Activated T-cell treated with anti-CD3 and anti-CD28 coated beads for 1 hour (primary cell): Measurements from ENCODE around the gene PFKM.

Experiments used
- DNase-seq: peaks from one replicate; pipeline ENCODE4 v3.0.0-alpha.2; 2020; ENCODE audit warnings: low read depth

The PFKM gene

DNA sequence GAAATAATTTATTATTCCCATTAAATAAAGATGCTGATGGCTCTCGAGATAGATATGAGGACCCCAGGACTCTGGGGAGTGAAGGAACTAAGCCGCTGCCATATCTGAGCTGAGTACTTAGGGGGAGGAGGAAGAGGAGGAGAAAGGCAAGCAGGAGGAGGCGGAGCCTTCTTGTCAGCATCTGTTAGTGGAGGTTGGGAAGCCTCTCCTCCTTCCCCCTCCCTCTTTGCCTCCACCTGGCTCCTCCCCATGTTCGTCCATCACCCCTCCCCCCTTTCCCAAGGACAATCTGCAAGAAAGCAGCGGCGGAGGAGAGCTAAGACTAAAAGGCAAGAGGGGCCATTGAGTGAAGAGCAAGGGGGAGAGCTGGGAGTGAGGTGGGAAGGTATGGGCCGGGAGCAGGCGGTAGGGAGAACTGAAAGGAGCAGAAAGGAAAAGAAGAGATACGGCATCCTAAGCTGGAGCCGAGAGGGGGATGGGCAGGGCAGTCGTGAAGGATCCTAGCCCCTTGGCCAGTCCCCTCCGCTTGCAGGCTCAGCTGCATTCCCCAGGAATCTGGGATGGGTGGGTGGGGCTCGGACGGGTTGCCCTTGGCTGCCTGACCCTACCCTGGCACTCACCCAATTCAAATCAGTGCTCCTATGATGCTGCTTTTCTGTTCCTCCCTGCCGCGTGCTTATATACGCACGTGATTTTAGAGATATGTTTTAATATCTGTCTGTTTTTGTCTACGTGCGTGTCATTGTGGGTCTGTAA lies at the start of gene PFKM:
TSS of gene PFKM (plus strand) at position 287 of the 756 bp plus-strand sequence. CDS start 3,411 bp downstream, outside the sequence.
- DNase-seq = peak; percentile 31

DNA sequence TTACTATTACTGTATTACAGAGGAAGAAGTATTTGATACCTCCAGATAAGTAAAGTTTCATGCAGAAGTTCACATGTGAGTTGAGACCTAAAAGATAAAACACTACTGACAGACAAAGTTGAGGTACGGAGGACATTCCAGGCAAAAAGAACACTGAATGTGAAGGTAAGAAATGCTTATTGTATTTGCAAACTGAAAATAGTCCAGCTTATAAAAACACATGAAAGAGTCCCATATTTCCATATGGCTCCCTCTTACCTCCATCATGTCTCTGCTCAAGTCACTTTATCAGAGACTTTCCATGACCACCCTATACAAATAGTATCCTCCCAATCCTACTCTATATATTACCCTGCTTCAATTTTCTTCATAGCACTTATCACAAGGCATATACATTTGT lies 49.1 kb upstream of the PFKM start:
- DNase-seq = no peak

DNA sequence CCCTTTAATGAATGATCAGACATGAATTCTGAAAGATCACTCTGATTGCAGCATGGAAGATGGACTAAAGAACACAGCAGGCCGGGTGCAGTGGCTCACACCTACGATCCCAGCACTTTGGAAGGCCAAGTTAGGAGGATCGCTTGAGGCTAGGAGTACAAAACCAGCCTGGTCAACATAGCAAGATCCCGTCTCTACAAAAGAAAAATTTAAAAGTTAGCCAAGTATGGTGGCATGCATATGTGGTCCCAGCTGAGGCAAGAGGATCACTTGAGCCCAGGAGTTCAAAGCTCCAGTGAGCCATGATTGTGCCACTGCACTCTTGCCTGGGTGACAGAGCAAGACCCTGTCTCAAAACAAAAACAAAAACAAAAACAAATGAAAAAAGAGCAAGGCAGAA lies 48.4 kb upstream of the PFKM start:
- DNase-seq = no peak

DNA sequence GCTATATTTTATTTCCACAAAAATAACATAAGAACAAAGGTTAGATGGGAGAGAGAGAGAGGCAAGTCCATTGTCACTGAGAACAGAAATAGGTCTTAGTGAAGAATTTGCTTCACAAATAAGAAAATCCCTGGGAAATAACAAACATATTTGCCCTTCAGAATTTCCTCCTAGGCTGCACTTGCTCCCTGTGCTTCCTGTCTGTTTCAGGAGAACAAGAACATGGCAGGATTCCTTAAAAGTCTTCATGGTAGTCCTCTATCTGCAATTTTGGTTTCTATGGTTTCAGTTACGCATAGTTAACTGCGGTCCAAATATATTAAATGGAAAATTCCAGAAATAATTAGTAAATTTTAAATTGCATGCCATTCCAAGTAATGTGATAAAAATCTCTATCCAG lies 47.4 kb upstream of the PFKM start:
- no peak for DNase-seq

DNA sequence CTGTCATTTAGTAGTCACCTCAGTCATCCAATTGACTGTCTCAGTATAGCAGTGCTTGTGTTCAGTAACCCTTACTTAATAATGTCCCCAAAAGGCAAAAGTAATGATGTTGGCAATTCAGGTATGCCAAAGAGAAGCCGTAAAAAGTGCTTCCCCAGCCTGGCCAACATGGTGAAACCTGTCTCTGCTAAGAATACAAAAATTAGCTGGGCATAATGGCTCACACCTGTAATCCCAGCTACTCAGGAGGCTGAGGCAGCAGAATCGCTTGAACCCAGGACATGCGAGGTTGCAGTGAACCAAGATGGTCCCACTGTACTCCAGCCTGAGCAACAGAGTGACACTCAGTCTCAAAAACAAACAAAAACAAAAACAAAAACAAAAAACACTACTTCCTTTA lies 46.9 kb upstream of the PFKM start:
- no peak for DNase-seq

DNA sequence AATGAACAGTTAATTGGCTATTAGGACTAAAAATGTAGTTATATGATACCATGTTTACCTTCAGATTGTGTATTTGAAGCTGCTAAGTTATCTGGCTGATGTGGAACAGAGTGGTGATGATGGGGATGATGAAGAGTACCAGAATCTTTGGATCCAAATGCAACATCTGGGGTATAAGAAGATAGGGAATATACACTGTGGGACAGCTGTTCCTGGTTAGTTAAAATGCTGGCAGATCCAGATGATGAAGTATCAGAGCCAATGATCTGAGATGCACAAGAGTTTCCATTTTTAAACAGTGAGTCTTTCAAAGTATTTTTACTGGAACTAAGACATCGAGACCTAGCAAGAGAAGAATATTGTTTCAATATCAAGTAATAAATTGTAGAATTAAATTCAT lies 44.9 kb upstream of the PFKM start:
- DNase-seq = no peak

DNA sequence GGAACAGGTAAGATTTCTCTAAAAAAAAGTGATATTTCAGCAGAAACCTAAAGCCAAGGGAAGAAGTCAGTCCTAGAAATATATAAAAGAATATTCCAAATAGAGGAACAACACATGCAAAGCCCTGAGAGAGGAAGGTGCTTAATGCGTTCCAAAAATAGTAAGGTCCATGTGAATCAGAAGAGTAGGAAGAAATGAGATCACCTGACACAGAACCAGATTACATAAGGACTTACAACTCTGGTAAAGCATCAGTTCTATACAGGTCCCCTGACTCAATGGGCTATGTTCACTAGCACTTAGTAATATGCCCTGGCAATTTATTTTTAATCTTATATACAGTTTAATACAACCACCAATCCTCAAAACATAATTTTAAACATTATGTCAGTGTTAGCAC lies 43.3 kb upstream of the PFKM start:
- DNase-seq = no peak

DNA sequence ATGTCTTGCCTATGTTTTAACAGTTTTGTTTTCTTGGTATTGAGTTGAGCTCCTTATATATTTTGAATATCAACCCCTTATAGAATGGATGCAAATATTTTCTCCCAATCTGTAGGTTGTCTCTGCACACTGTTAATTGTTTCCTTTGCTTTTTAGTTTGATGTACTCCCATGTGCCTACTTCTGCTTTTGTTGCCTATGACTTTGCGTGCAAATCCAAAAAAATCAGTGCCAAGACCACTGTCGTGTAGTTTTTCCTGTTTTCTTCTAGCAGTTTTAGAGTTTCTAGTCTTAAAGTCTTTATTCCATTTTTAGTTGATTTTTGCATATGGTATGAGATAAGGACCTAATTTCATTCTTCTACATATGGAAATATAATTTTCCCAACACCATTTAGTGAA lies 42.1 kb upstream of the PFKM start:
- DNase-seq = no peak

DNA sequence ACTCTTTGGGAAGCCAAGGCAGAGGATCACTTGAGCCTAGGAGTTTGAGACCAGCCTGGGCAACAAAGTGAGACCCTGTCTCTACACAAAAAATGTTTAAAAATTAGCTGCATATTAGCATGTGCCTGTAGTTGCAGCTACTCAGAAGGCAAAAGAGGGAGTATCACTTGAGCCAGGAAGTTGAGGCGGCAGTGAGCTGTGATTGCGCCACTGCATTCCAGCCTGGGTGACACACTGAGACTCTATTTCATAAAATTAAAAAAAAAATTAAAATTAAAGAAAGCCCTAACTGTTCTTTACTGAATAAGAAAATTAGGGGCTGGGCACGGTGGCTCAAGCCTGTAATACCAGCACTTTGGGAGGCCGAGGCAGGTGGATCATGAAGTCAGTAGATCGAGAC lies 40.3 kb upstream of the PFKM start:
- DNase-seq = no peak

DNA sequence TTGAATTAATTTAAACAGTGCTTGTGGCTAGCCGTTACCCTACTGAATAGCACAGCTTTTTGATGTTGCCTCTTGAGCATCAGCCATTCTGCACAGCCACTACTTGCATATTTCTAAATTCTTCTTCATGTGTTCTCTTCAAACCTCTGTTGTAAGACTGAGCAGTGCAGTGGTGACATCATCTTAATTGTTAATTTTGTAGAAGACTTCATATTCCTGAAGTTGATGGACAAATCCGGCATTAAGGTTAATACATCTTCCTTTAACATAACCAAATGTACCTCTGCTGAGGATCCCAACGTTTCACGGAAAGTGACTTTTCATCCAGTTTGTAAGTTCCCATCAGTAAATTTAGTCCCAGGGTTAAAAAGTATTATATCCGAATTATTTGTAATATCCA lies 38.9 kb upstream of the PFKM start:
- DNase-seq = no peak

DNA sequence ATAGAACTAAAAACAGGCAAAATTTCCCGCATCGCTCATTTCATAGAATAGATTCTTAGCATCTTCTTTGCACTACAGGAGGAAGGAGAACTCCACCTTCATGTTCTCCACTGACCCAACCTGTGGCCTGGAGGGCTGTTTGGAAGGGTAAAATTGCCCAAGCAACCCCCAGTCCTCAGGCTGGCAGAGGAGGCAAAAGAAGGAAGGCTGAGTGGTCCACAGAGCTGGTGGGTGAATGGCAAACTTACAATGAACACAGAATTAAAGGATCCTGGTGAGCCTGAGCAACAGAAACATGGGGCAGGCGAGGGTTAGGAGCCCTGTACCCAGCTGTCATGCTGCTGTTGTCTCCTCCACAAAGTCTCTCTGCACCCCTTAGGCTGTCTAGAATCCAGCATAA lies 38.3 kb upstream of the PFKM start:
- DNase-seq = no peak

DNA sequence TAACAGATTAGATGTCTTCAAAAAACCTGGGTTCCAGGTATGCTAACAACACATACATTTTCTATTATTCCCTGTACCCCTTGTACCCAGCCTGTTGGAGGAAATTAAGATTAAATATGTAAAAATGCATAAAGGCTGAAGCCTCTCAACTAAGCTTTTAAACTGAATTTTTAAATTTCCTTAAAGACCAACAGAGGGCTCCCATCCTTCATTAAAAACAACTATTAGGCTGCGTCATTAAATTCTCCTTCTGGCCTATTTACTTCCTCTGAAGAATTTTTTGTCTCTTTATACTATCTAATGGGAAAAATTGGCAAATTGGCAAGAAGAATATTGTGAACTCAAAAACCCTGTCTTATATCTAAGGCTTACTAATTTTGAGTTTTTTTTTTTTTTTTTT lies 35.1 kb upstream of the PFKM start:
- DNase-seq = no peak

DNA sequence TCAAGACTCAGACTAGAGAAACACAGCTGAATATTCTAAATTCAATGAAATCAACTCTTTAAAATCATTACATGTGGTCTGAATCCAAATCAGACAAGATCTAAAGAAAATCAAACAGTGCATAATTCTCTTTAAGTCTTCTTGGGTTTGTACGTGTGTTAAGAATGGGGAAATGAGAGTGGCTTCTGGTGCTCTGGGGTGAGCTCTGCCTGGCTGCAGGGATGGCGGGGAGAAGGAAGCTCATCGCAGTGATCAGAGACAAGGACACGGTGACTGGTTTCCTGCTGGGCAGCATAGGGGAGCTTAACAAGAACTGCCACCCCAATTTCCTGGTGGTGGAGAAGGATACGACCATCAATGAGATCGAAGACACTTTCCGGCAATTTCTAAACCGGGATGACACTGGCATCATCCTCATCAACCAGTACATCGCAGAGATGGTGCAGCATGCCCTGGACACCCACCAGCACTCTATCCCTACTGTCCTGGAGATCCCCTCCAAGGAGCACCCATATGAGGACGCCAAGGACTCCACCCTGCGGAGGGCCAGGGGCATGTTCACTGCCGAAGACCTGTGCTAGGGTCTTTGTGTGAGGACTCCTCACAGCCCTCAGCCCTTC lies 34.2 kb upstream of the PFKM start:
- no peak for DNase-seq

DNA sequence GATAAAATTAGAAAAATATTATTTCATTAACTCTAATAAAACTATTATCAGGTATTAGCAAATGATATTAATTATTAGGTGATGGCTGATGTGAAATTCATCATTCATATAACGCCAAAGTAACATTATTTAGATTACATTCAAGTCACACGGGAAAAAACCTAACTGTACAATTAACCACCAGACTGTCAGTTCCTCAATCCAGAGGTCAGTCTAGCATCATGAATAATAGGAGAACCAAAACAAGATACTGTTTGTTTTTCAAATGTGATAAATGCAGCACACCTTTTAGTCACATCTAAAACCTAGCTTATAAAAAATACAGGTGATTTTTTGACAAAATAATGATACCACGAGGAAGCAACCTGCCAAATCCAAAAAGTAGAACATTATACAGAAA lies 32.8 kb upstream of the PFKM start:
- no peak for DNase-seq

DNA sequence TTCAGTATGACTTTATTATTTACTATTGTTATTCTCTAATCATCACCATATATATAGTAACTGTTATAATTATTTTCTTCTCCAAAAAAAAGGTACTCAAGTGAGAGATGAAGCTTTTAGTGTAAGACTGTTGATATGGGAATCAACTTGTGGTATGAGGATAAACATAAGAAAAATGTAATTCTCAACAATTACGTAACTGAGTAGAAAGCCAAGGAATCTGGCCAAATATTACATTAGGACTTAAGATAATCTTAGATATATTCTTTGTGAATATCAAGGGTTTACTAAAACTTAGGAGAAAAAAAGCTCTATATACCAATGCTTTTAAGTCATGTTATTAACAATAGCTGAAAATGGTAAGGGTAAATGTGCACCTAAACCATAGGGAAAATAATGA lies 26.6 kb upstream of the PFKM start:
- DNase-seq = no peak

DNA sequence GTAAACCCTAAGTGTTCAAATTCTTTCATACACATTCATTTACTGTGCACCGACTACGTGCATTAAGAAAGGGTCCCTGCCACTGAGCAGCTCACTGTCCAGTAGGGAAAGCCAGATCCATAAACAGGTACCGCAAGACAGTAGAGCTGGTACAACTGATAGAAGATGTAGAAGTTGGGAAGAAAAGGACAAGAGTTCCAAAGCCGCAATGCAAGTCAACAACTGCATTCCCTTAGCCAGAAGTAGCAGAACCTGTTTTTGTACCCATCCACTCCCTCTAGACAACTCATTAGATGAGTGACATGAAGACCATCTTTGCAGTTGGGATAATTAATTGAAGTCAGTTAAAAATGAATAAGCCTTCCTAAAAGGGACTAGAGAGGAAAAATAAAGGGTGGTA lies 14.6 kb upstream of the PFKM start:
- no peak for DNase-seq

DNA sequence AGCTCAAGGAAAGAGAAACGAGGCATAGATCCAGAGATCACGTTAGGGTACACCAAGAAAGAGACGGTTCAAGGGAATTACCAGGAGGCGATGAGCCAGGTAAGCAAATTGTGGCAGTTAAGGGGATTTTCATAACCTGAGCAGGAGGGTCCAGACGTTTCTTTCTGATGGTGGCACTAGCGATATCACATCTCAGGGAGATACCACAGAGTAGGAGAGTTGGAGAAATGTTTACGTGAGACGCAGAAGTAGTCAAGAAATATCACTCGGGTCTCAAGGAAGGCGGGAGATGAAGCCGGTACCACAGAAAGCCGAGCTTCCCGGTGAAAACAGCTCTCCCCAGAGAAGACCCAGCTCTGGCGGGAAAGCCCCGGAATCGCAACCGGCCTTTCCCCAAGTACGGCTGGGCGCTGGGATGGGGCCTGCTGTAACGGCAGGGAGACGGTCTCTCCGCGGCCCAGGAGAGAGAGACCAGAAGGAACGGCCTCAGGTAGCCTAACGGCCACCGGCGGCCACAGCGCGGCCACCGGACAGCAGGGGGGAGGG lies 13.8 kb upstream of the PFKM start:
- DNase-seq = peak; percentile 40

DNA sequence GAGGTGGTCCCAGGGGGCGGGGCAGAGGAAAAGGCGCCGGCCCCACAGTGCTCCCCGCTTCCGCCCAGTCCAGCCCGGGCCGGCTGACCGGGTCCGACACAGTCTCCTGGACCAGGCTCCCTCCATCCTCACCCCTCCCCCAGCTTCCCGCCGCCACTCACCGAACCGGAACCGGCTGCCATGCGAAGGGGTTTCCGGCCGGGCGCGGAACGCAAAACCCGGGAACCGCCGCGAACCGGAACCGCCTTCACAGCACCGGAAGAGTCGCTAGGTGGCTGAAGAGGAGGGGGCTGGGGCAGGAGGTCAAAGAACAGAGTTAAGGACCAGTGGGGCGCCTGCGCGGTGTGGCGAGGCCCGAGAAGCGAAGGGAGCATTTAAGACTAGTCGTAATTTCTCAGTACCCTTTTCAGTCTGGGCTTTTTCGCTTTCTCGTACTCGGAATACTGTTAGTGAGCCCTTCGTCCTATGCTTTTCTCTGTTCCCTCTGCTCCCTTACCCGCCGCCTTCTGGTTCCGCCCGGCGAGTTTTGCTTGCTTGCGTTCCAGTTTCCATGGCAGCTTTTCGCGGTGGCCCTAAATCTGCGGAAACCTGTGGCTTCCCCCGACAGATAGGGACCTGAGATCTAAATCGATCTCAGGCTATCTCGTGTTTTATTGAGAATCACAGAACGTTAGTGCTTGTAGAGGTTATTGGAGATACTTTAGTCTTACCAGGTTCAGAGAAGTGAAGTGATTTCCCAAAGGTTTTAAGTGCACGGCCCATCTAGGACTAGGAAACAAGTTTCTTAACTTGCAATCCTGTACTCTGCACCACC lies 13.1 kb upstream of the PFKM start, which contains the start of gene SENP1:
TSS of gene SENP1 (minus strand) at position 213 of the 814 bp plus-strand sequence. CDS start 4,607 bp downstream, outside the sequence.
- peak; percentile 78 for DNase-seq

DNA sequence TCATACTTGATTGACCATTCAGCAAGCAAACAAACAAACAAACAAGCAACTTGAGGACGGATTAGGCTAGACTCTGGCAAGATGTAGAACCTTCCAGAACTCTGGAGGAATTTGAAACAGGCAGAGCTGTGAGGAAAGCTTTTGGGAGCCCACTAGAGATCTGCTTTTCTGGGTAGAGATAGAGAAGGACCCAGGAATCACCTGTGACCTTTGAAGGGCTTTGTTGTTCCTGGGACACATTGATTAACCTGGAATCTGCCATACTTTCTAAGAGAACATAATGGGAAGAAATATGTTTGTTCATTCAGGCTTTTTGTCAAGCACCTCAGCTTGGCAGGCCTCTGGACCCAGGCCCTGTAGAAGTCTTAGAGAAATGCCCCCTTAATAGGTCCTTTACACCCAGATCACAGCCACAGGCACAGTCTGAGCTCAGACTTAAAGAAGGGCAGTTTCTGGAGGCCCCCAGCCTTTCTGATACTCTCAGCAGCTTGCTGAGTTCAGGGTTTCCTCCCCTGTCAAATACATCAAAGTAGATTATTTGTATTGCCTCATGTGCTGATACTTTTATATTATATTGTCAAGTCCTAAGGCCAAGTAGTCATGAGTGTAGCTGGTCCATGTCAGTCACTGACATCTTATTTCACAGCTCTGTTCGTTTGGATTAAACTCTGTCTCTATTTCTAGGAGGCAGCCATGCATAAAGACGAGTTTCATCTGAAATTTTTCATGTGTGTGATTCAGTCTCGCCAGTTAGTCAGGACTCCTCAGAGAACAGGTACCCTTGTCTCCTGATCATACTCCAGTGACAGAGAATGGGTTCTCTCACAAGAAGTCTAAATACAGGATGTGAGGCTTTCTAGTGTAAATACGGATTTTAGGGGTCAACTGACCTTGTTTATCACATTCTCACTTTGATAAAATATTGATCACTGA lies 12.2 kb upstream of the PFKM start:
- no peak for DNase-seq

DNA sequence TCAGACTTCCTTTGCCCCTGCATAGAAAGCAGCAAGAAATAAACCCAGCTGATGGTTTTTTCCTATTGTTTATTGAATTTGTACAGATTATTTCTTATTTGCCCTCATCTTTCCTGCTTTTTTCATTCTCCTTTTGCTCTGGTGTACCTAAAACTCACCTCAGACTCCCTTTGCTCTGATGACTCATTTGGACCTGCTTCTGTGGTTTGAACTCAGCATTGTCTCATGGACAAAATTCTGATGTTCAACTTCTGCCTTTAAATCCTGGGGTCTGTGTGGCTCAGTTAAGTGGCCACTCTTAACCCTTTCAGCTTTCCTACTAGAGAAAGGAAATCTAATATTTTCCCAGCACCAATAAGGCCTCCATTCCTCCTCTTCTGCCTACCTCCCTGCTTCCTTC lies 9.7 kb upstream of the PFKM start:
- DNase-seq = no peak

DNA sequence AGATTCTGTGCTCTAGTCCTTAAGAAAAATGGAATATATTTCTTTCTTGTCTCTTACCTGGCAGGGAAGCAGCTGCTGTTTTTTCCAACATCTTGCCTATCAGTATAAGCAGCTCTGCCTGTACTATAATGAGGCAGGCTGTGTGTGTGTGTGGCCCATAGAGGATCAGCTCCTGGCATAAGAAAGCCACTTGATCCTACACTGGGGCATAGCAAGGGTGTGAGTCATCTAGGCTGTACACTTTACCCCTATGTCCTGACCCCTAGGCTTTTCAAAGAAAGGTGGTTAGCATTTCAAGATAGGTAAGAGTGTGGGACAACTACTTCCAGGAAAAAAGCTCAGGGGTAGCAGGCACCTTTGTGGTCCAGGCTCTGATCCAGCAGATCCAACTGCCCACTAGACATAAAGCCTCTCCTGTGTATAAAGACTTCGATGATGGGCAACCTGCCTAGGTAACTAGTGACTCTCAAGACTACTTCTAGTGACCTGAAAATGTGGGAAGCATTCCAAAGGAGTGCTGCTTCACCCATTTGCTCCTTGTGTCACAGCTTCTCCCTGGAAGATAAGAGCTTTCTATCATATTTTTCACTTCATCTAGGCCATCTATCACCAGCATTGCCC lies 8.4 kb upstream of the PFKM start:
- DNase-seq = no peak
